Adipose tissue (tissue), 3 donors: Measurements from ENCODE around the gene RUBCN. TPM values are rescaled to one million over a fixed set of nuclear protein-coding genes. Genes with fewer than 3 reads are reported as not detected.
"Not testable (repeated sequence)": the region's sequence is repeated elsewhere in the genome, so short reads cannot be mapped to it uniquely, and the experiment has no call there.

Source experiments
- H3K27ac ChIP-seq: one replicate; pipeline ENCODE4 v1.5.1; 2013; ENCODE audit warnings: low read depth, low read length
- WGBS, 3 donors: extraction: QIAGEN DNeasy Blood & Tissue Kit; methylation state at CpG; one replicate each; pipeline ENCODE4 v1.1.7; 2013; 5-methylcytosine and 5-hydroxymethylcytosine counted together
- polyA plus RNA-seq, 3 donors: library from polyadenylated mRNA; stranded (reverse); fragments of 200-250 nt; gene quantifications; one replicate each; pipeline ENCODE4 v1.2.3, GENCODE V29; 2013
- donor health status: healthy with polysubstance abuse.
- donor health status: Bipolar disorder and iron deficiency.
- donor health status: healthy.

Gene RUBCN
- polyA plus RNA-seq, 3 donors: 6.6 to 8.9 (median 7.8) TPM

- 91 to 94% (median 92%) methylated on average over 10 to 12 of the region's 12 CpGs for WGBS, 3 donors
Measured at GRCh38 chr3:197646294-197646693, 90.4 kb downstream of the RUBCN start.

GRCh38 chr3:197637556-197637955 lies 99.1 kb downstream of the RUBCN start:
- not testable (repeated sequence) for H3K27ac ChIP-seq
- WGBS, 3 donors: 63 to 86% (median 69%) methylated on average over 10 of the region's 10 CpGs

More at GRCh38 chr3:197646294-197646693, 90.4 kb downstream of the RUBCN start:
- not testable (repeated sequence) for H3K27ac ChIP-seq

- H3K27ac ChIP-seq: not testable (repeated sequence)
- WGBS, 3 donors: 12 to 22% (median 19%) methylated on average over 6 to 7 of the region's 11 CpGs
Measured at GRCh38 chr3:197631989-197632388, 104.7 kb downstream of the RUBCN start.

- H3K27ac ChIP-seq: not testable (repeated sequence)
- 85 to 89% (median 87%) methylated on average over 12 of the region's 12 CpGs for WGBS, 3 donors
Measured at GRCh38 chr3:197630766-197631165, 105.9 kb downstream of the RUBCN start.

DNA sequence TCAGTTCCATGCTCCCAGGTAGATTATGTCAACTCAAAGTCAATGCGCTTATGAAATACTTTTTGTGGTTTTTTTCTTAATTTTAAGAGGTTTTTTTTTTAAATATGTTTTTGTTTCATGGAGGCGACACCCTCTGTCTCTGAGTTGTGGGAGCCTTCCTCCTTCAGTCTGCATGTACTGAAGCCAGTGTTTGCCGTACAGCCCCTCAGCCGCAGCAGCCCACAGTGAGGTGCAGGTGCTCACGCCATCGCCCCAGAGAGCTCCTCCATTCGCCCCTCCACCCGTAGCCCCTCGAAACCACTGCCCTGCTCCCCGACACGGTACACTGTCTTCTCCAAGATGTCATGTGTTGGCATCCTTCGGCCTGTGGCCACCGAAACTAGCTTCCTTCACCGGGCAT lies 107.4 kb downstream of the RUBCN start:
- WGBS, 3 donors: 93 to 96% (median 94%) methylated on average over 6 to 9 of the region's 14 CpGs
- not testable (repeated sequence) for H3K27ac ChIP-seq

DNA sequence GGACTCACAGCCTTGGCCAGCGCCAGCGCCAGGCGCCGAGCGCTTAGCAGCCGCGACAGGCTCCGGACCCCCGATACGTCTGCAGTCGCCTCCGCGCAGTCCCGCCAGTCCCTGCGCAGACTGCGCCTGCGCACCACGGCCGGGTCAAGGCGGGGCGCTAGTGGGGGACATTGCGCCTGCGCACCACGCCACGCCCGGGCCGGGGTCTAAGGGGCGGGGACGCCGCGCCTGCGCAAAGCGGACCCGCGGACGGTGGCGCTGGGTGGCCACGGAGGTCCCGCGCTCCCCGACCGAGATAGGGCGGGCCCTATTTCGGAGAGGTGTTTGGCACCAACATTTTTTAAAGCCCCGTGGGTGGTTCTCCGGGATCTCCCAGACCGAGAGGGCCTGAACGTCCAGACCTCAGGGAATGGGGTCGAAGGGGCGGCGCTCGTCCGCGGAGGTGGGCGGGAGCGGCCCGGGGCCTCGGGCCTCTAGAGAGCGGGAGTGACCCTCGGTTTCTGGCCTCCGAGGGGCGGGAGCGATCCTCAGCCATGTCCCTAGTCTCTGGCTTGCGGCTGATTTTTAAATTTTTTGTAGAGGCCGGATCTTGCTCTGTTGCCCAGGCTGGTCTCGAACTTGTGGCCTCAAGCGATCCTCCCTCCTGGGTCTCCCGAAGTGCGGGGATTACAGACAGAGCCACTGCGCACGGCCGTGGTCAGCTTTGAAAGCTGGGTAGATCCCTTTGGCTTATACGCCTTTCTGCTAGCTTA lies 108.8 kb downstream of the RUBCN start:
- 3 to 5% (median 3%) methylated on average over 47 to 73 of the region's 73 CpGs for WGBS, 3 donors
- H3K27ac ChIP-seq: not testable (repeated sequence)

DNA sequence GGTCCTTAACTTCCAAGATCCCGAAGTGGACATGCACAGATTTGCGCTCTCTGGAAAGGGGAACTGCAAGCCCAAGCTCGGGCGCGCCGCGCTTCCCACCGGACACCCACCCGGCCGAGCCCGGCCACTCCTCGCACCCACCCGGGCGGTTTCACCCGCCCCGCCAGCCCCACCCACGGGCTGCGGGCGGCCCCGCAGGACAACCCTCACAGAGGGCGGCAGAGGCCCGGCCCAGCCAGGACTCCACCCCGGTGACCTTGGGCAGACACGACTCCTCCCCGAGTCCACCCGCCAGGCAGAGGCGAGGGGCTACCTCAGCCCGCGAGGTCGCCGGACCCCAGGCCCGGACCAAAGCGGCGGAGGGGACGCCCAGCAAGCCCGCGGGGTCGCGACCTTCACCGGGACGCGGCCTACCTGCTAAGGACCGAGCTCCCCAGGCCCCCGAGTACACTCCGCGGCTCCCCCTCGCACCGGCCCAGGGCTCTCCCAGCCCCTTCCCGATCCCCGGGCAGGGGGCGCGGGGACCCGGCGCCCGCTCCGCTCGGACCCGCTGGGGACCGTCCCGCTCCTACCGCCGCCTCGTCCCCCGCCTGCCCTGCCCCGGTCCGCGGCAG lies 109.4 kb downstream of the RUBCN start:
- not testable (repeated sequence) for H3K27ac ChIP-seq
- WGBS, 3 donors: 0% methylated on average over 2 to 27 of the region's 67 CpGs

- H3K27ac ChIP-seq: not testable (repeated sequence)
- 24 to 38% (median 28%) methylated on average over 2 to 6 of the region's 18 CpGs for WGBS, 3 donors
Measured at GRCh38 chr3:197626404-197627157, 110.1 kb downstream of the RUBCN start.

DNA sequence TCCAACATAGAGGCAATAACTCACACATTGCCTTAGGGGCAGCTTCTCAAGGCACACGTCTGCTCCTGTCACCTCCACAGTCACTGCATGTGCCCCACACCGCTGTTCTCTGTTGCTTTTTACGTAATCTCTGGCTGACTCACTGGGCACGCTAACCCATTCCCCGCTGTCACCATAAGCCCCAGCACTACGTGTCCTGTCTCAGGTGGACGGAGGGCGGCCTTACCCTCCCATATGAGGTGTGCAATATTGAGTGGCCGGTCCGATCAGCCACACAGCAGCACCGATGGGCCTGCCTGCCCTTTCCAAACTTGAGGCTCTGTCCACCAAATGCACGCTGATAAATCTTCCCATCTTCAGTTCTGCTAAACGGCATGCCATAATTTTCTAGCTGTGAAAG lies 115.2 kb downstream of the RUBCN start:
- H3K27ac ChIP-seq: not testable (repeated sequence)
- 91 to 95% (median 93%) methylated on average over 12 to 13 of the region's 13 CpGs for WGBS, 3 donors

Other genes starting within 250 kb of the RUBCN start
- 10 to 100 TPM in 2 of 3 donors, 1 to 10 TPM in 1; 5.2 to 35.0 (median 15.4) TPM for gene BDH1, start 180.9 kb downstream of the RUBCN start, polyA plus RNA-seq
- gene FYTTD1, start 13.0 kb upstream of the RUBCN start, polyA plus RNA-seq: 10 to 100 TPM; 14.0 to 31.7 (median 20.2) TPM
- gene LRCH3, start 54.4 kb upstream of the RUBCN start, polyA plus RNA-seq: 10 to 100 TPM in 2 of 3 donors, 1 to 10 TPM in 1; 7.2 to 16.5 (median 10.5) TPM
- gene RPL35A, start 213.3 kb upstream of the RUBCN start, polyA plus RNA-seq: 1,000 to 10,000 TPM; 1,363 to 2,640 (median 1,495) TPM
- gene LMLN, start 223.3 kb upstream of the RUBCN start, polyA plus RNA-seq: 1 to 10 TPM in 2 of 3 donors, under 1 TPM in 1; 0.56 to 2.5 (median 1.3) TPM